Renal cortex interstitium (tissue), 11 donors: ENCODE results near the gene DENND1A. TPM values are rescaled to one million over a fixed set of nuclear protein-coding genes. Genes with fewer than 3 reads are reported as not detected.
"Not testable (repeated sequence)": the region's sequence is repeated elsewhere in the genome, so short reads cannot be mapped to it uniquely, and the experiment has no call there.

Experiments used
- DNase-seq, 11 donors: peaks; one replicate each; pipeline ENCODE4 v3.0.0-alpha.2; 2013; ENCODE audit warnings: low read depth in 9 of 11, low spot score in 4 of 11; ENCODE audit errors: extremely low read depth in 1 of 11
- polyA plus RNA-seq, 3 donors: library from polyadenylated mRNA; unstranded; fragments of 120-200 nt; gene quantifications; one replicate each; pipeline ENCODE4 v1.2.1, GENCODE V29; 2013; ENCODE audit not compliant: insufficient read length in 3 of 3

Gene DENND1A
- polyA plus RNA-seq, 3 donors = 21.9 to 24.4 (median 22.3) TPM

GRCh38 chr9:123835821-123836220, 94.1 kb downstream of the DENND1A start:
- DNase-seq = no peak

GRCh38 chr9:123834889-123835562, 94.9 kb downstream of the DENND1A start:
- DNase-seq = peak in 3 of 11 donors; percentile 13 to 23 (median 18)

GRCh38 chr9:123834218-123834888, 95.6 kb downstream of the DENND1A start:
- peak in 3 of 11 donors; percentile 3 to 21 (median 19) for DNase-seq

GRCh38 chr9:123832858-123833650, 96.9 kb downstream of the DENND1A start:
- DNase-seq = no peak

GRCh38 chr9:123832176-123832575, 97.8 kb downstream of the DENND1A start:
- no peak for DNase-seq

- no peak for DNase-seq
Observed at GRCh38 chr9:123828449-123828848, 101.5 kb downstream of the DENND1A start.

GRCh38 chr9:123825342-123826060, 104.4 kb downstream of the DENND1A start:
- no peak for DNase-seq

- no peak for DNase-seq
Observed at GRCh38 chr9:123823194-123823947, 106.6 kb downstream of the DENND1A start.

- DNase-seq = no peak
Observed at GRCh38 chr9:123821619-123822018, 108.3 kb downstream of the DENND1A start.

- DNase-seq = no peak
Observed at GRCh38 chr9:123820139-123820538, 109.8 kb downstream of the DENND1A start.

GRCh38 chr9:123816817-123817472, 113.0 kb downstream of the DENND1A start:
- no peak for DNase-seq

GRCh38 chr9:123815856-123816255, 114.1 kb downstream of the DENND1A start:
- not testable (repeated sequence) for DNase-seq

GRCh38 chr9:123814496-123814895, 115.4 kb downstream of the DENND1A start:
- no peak for DNase-seq

GRCh38 chr9:123812984-123813383, 116.9 kb downstream of the DENND1A start:
- DNase-seq = no peak

- no peak for DNase-seq
Observed at GRCh38 chr9:123807251-123807650, 122.7 kb downstream of the DENND1A start.

GRCh38 chr9:123806829-123807228, 123.1 kb downstream of the DENND1A start:
- DNase-seq = no peak

GRCh38 chr9:123798195-123798594, 131.7 kb downstream of the DENND1A start:
- no peak for DNase-seq
